GM12875 (cell line): Measurements from ENCODE around the gene EXOC6B.

Experiments
- H3K4me3 ChIP-seq: one replicate; pipeline ENCODE4 v1.5.1; 2011; ENCODE audit warnings: low read depth, low read length, control low read depth
- CTCF ChIP-seq: IDR thresholded peaks from 2 replicates; pipeline ENCODE4 v1.5.1; 2011; ENCODE audit warnings: low read depth, mild to moderate bottlenecking, control low read depth, inconsistent platforms, low read length, moderate library complexity, borderline replicate concordance; ENCODE audit not compliant: insufficient read depth

The EXOC6B gene

GRCh38 chr2:72157871-72158771 lies 667.7 kb downstream of the EXOC6B start:
- no peak for TF ChIP-seq CTCF
- H3K4me3 ChIP-seq, result no peak overlapping the region

- TF ChIP-seq CTCF, result no peak
- no peak overlapping the region for H3K4me3 ChIP-seq
Measured at GRCh38 chr2:72156872-72157271, 669.0 kb downstream of the EXOC6B start.

GRCh38 chr2:72155737-72156136 lies 670.1 kb downstream of the EXOC6B start:
- no peak for TF ChIP-seq CTCF
- H3K4me3 ChIP-seq, result no peak overlapping the region

- no peak for TF ChIP-seq CTCF
Measured at GRCh38 chr2:72155151-72155550, 670.7 kb downstream of the EXOC6B start.

GRCh38 chr2:72154386-72154975 lies 671.4 kb downstream of the EXOC6B start:
- no peak overlapping the region for H3K4me3 ChIP-seq
- TF ChIP-seq CTCF, result no peak

More at GRCh38 chr2:72155151-72155550, 670.7 kb downstream of the EXOC6B start:
- H3K4me3 ChIP-seq, result no peak overlapping the region

- H3K4me3 ChIP-seq, result no peak overlapping the region
- no peak for TF ChIP-seq CTCF
Measured at GRCh38 chr2:72153924-72154323, 671.9 kb downstream of the EXOC6B start.
